SK-N-SH treated with all-trans-retinoic acid at 6 μM for 48 hours (cell line): ENCODE data around the gene TTC32.
"Not testable (repeated sequence)": the region's sequence is repeated elsewhere in the genome, so short reads cannot be mapped to it uniquely, and the experiment has no call there.

ENCODE experiments used
- ATAC-seq: fragments of 200-7000 bp; cut with Tn5 transposase; 3 replicates; pipeline ENCODE4 v1.9.1; 2020; ENCODE audit warnings: mild to moderate bottlenecking, moderate library complexity
- ARNTL ChIP-seq: fragments of 450-650 bp; formaldehyde crosslinking; IDR thresholded peaks from 2 replicates; pipeline ENCODE4 v1.5.0; 2020; ENCODE audit warnings: low read depth, mild to moderate bottlenecking, moderate library complexity, borderline replicate concordance
- BACH2 ChIP-seq: fragments of 250-450 bp; sonication (Bioruptor Pico); IDR thresholded peaks from 2 replicates; pipeline ENCODE4 v1.9.0; 2021; ENCODE audit warnings: mild to moderate bottlenecking, borderline replicate concordance
- CSDC2 ChIP-seq: fragments of 250-450 bp; sonication (Bioruptor Pico); IDR thresholded peaks from 2 replicates; pipeline ENCODE4 v1.5.0; 2020; ENCODE audit warnings: mild to moderate bottlenecking, moderate library complexity
- ESRRG ChIP-seq: fragments of 250-450 bp; sonication (Bioruptor Pico); IDR thresholded peaks from 2 replicates; pipeline ENCODE4 v1.6.1; 2021; ENCODE audit warnings: mild to moderate bottlenecking
- ISL1 ChIP-seq: fragments of 250-450 bp; sonication (Bioruptor Pico); IDR thresholded peaks from 2 replicates; pipeline ENCODE4 v2.1.2; 2022; ENCODE audit warnings: mild to moderate bottlenecking, moderate library complexity
- OSR1 ChIP-seq: fragments of 250-450 bp; sonication (Bioruptor Pico); IDR thresholded peaks from 2 replicates; pipeline ENCODE4 v1.8.0; 2022; ENCODE audit warnings: moderate library complexity, mild to moderate bottlenecking, inconsistent platforms
- PATZ1 ChIP-seq: fragments of 250-450 bp; sonication (Bioruptor Pico); IDR thresholded peaks from 2 replicates; pipeline ENCODE4 v1.8.0; 2020; ENCODE audit warnings: mild to moderate bottlenecking, moderate library complexity, borderline replicate concordance
- PPARA ChIP-seq: fragments of 250-450 bp; sonication (Bioruptor Pico); IDR thresholded peaks from 2 replicates; pipeline ENCODE4 v1.5.0; 2020; ENCODE audit warnings: mild to moderate bottlenecking, borderline replicate concordance
- RARB ChIP-seq: fragments of 250-450 bp; sonication (Bioruptor Pico); IDR thresholded peaks from 2 replicates; pipeline ENCODE4 v1.8.0; 2021; ENCODE audit warnings: mild to moderate bottlenecking, moderate library complexity
- TCF4 ChIP-seq: fragments of 250-450 bp; sonication (Bioruptor Pico); IDR thresholded peaks from 2 replicates; pipeline ENCODE4 v1.8.0; 2021; ENCODE audit warnings: mild to moderate bottlenecking, moderate library complexity, borderline replicate concordance
- ZFP3 ChIP-seq: fragments of 250-450 bp; sonication (Bioruptor Pico); IDR thresholded peaks from 2 replicates; pipeline ENCODE4 v1.5.0; 2020; ENCODE audit warnings: mild to moderate bottlenecking, moderate library complexity
- ZFP30 ChIP-seq: fragments of 450-650 bp; formaldehyde crosslinking; IDR thresholded peaks from 2 replicates; pipeline ENCODE4 v1.5.0; 2022; ENCODE audit warnings: mild to moderate bottlenecking, moderate library complexity
- ZNF565 ChIP-seq: fragments of 450-650 bp; formaldehyde crosslinking; conservative IDR thresholded peaks from 2 replicates; pipeline ENCODE4 v1.5.0; 2020; ENCODE audit warnings: low read depth, mild to moderate bottlenecking, moderate library complexity
- ZNF70 ChIP-seq: fragments of 450-650 bp; formaldehyde crosslinking; IDR thresholded peaks from 2 replicates; pipeline ENCODE4 v1.5.0; 2020; ENCODE audit warnings: mild to moderate bottlenecking, moderate library complexity
- ZNF8 ChIP-seq: fragments of 450-650 bp; formaldehyde crosslinking; IDR thresholded peaks from 2 replicates; pipeline ENCODE4 v1.5.0; 2020; ENCODE audit warnings: mild to moderate bottlenecking, moderate library complexity
- TF ChIP-seq, protein P1 (sequence below): fragments of 250-450 bp; sonication (Bioruptor Pico); IDR thresholded peaks from 2 replicates; pipeline ENCODE4 v1.5.1; 2021; ENCODE audit warnings: mild to moderate bottlenecking, moderate library complexity
- TF ChIP-seq, protein P2 (sequence below): fragments of 250-450 bp; sonication (Bioruptor Pico); IDR thresholded peaks from 2 replicates; pipeline ENCODE4 v1.5.1; 2020; ENCODE audit warnings: low read depth, mild to moderate bottlenecking, moderate library complexity
- TF ChIP-seq, protein P3 (sequence below): fragments of 250-450 bp; sonication (Bioruptor Pico); IDR thresholded peaks from 2 replicates; pipeline ENCODE4 v1.8.0; 2021; ENCODE audit warnings: low read depth, mild to moderate bottlenecking, moderate library complexity, borderline replicate concordance

TTC32 gene

GRCh38 chr2:19881221-19881907 is 20.4 kb downstream of the TTC32 start:
- no peak for ATAC-seq
- TF ChIP-seq, protein P1, sequence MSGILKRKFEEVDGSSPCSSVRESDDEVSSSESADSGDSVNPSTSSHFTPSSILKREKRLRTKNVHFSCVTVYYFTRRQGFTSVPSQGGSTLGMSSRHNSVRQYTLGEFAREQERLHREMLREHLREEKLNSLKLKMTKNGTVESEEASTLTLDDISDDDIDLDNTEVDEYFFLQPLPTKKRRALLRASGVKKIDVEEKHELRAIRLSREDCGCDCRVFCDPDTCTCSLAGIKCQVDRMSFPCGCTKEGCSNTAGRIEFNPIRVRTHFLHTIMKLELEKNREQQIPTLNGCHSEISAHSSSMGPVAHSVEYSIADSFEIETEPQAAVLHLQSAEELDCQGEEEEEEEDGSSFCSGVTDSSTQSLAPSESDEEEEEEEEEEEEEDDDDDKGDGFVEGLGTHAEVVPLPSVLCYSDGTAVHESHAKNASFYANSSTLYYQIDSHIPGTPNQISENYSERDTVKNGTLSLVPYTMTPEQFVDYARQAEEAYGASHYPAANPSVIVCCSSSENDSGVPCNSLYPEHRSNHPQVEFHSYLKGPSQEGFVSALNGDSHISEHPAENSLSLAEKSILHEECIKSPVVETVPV (CRISPR knock-in tag): no peak
- TF ChIP-seq PATZ1 (CRISPR knock-in tag) (no peak), OSR1 (no peak), TCF4 (CRISPR knock-in tag) (no peak), ESRRG (no peak), CSDC2 (CRISPR knock-in tag) (no peak)
- TF ChIP-seq, protein P2, sequence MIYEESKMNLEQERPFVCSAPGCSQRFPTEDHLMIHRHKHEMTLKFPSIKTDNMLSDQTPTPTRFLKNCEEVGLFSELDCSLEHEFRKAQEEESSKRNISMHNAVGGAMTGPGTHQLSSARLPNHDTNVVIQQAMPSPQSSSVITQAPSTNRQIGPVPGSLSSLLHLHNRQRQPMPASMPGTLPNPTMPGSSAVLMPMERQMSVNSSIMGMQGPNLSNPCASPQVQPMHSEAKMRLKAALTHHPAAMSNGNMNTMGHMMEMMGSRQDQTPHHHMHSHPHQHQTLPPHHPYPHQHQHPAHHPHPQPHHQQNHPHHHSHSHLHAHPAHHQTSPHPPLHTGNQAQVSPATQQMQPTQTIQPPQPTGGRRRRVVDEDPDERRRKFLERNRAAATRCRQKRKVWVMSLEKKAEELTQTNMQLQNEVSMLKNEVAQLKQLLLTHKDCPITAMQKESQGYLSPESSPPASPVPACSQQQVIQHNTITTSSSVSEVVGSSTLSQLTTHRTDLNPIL (CRISPR knock-in tag): no peak

GRCh38 chr2:19880191-19880590 is 21.6 kb downstream of the TTC32 start:
- ATAC-seq: not testable (repeated sequence)

DNA sequence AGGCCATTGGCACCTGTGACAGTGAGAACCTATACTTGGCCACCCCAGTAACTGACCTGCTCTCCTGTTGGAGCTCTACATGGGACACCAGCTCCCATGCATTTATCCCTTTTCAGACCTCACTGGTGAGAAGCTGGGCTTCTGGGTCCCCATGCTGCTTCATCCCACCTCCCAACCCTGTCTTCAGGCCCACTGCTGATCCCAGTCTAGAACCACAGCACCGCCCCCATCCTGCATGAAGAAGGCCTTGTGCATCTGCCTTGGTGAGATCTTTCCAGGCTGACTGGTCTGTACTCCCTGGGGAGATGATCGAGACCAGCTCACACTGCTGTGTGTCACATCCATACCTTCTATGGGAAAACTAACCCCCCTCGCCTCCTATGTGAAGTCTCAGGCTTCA is 22.7 kb downstream of the TTC32 start:
- no peak for ATAC-seq
- no peak for TF ChIP-seq TCF4 (CRISPR knock-in tag)
- no peak for TF ChIP-seq ZNF70 (CRISPR knock-in tag)
- no peak for TF ChIP-seq ISL1 (CRISPR knock-in tag)
- TF ChIP-seq ESRRG: no peak
- no peak for TF ChIP-seq PPARA (CRISPR knock-in tag)
- no peak for TF ChIP-seq ZNF8
- TF ChIP-seq PATZ1 (CRISPR knock-in tag): no peak
- TF ChIP-seq, protein P1 (CRISPR knock-in tag): no peak
- TF ChIP-seq BACH2 (CRISPR knock-in tag): no peak
- no peak for TF ChIP-seq OSR1
- TF ChIP-seq ZFP30: no peak
- TF ChIP-seq RARB (CRISPR knock-in tag): no peak
- no peak for TF ChIP-seq ZNF565 (CRISPR knock-in tag)
- TF ChIP-seq ARNTL (CRISPR knock-in tag): no peak
- TF ChIP-seq, protein P3, sequence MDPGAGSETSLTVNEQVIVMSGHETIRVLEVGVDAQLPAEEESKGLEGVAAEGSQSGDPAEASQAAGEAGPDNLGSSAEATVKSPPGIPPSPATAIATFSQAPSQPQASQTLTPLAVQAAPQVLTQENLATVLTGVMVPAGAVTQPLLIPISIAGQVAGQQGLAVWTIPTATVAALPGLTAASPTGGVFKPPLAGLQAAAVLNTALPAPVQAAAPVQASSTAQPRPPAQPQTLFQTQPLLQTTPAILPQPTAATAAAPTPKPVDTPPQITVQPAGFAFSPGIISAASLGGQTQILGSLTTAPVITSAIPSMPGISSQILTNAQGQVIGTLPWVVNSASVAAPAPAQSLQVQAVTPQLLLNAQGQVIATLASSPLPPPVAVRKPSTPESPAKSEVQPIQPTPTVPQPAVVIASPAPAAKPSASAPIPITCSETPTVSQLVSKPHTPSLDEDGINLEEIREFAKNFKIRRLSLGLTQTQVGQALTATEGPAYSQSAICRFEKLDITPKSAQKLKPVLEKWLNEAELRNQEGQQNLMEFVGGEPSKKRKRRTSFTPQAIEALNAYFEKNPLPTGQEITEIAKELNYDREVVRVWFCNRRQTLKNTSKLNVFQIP: no peak
- TF ChIP-seq ZFP3 (CRISPR knock-in tag): no peak
